Measurements from ENCODE around the gene HPCAL4.

DNA sequence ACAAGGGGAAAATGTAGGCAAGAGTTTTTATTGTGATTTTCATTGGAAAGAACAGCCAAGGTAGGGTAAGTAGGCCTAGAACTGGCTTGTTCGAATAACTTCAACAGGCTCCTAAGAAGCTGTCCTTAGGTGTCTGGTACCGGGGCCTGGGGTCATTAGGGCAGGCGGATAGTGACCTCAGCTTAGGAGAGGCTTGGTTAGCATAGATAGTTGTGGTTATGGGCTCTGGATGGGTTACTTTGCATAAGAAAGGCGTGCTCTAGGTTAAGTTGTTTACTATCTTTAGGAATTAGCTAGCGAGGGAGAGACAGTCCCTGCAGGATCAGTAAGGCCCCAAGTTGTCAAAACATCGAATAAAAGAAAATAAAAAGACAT is 20.7 kb upstream of the HPCAL4 start:
- no peak for TF ChIP-seq POLR2A (IDR thresholded peaks at IDR 0.05)
- TF ChIP-seq, protein P1, sequence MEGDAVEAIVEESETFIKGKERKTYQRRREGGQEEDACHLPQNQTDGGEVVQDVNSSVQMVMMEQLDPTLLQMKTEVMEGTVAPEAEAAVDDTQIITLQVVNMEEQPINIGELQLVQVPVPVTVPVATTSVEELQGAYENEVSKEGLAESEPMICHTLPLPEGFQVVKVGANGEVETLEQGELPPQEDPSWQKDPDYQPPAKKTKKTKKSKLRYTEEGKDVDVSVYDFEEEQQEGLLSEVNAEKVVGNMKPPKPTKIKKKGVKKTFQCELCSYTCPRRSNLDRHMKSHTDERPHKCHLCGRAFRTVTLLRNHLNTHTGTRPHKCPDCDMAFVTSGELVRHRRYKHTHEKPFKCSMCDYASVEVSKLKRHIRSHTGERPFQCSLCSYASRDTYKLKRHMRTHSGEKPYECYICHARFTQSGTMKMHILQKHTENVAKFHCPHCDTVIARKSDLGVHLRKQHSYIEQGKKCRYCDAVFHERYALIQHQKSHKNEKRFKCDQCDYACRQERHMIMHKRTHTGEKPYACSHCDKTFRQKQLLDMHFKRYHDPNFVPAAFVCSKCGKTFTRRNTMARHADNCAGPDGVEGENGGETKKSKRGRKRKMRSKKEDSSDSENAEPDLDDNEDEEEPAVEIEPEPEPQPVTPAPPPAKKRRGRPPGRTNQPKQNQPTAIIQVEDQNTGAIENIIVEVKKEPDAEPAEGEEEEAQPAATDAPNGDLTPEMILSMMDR (IDR thresholded peaks at IDR 0.05): no peak

All from body of pancreas (tissue), 4 donors.